Epithelial cell of esophagus (primary cell): Measurements from ENCODE around the gene CMTM8.

Experiments used
- DNase-seq: peaks from one replicate; pipeline ENCODE4 v3.0.0; 2010; ENCODE audit warnings: low read depth
- H3K4me3 ChIP-seq: 2 replicates; pipeline ENCODE4 v1.5.1; 2011; ENCODE audit warnings: mild to moderate bottlenecking, low read length, control low read depth
- TF ChIP-seq, protein P1 (sequence below): IDR thresholded peaks from 2 replicates; pipeline ENCODE4 v1.5.1; 2011; ENCODE audit warnings: low read depth, mild to moderate bottlenecking, low read length, control low read depth, inconsistent platforms; ENCODE audit not compliant: insufficient read depth; ENCODE audit errors: missing control alignments

Gene CMTM8

DNA sequence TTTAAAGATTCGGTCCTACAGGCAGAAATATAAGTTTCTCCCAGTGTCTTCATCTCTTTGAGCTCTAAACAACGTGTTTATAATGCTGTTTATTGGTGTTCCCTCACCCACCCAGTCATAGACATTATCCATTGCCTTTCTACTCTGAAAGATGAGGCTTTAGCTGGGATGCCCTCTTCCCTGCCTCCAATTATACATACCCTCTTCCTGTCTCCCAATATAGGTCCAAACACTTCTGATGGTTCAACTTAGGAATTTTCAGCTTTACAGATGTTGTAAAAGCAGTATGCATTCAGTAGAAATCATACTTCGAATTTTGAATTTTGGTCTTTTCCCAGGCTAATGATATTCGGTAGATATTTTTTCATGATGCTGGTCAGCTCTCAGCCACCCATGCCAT lies 2.6 kb downstream of the CMTM8 start:
- DNase-seq = no peak
- TF ChIP-seq, protein P1, sequence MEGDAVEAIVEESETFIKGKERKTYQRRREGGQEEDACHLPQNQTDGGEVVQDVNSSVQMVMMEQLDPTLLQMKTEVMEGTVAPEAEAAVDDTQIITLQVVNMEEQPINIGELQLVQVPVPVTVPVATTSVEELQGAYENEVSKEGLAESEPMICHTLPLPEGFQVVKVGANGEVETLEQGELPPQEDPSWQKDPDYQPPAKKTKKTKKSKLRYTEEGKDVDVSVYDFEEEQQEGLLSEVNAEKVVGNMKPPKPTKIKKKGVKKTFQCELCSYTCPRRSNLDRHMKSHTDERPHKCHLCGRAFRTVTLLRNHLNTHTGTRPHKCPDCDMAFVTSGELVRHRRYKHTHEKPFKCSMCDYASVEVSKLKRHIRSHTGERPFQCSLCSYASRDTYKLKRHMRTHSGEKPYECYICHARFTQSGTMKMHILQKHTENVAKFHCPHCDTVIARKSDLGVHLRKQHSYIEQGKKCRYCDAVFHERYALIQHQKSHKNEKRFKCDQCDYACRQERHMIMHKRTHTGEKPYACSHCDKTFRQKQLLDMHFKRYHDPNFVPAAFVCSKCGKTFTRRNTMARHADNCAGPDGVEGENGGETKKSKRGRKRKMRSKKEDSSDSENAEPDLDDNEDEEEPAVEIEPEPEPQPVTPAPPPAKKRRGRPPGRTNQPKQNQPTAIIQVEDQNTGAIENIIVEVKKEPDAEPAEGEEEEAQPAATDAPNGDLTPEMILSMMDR = no peak
- H3K4me3 ChIP-seq = no peak overlapping the region

DNA sequence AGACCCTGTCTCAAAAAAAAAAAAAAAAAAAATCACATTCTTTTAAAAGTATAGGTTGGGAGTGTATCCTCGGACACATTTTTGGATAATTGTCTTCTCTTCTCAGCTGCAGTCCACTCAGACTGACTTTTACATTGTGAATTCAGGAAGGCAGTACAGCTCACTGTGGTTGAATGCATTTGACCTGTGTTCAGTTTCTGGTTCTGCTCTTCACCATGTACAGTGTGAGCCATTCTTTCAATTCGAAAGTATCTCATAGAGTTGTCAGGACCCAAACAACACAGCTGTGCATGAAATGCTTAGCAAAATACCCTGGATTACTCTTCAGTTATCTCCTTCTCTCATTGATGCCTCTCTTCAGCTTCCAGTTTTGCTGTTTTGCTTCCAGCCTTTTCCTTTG lies 5.0 kb downstream of the CMTM8 start:
- DNase-seq = no peak
- TF ChIP-seq, protein P1 = no peak
- no peak overlapping the region for H3K4me3 ChIP-seq

DNA sequence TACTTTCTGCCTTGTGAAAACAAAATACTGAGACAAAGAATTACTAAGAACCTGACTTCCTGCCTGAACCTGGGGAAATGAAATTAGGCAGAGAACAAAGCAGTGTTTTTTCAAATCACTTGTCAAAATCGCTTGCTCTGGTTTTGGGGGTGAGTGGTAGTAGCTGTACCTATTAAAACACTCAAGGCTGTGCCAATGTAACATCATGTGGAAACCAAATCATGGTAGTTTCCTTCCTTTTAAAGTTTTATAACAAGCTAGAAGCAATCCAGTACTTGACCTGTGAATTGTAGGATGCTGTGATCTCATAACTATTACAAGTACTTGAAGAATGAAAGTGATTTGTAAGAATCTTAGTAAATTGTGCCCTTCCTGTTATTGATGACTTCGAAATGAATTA lies 6.7 kb downstream of the CMTM8 start:
- TF ChIP-seq, protein P1 = no peak
- no peak for DNase-seq

DNA sequence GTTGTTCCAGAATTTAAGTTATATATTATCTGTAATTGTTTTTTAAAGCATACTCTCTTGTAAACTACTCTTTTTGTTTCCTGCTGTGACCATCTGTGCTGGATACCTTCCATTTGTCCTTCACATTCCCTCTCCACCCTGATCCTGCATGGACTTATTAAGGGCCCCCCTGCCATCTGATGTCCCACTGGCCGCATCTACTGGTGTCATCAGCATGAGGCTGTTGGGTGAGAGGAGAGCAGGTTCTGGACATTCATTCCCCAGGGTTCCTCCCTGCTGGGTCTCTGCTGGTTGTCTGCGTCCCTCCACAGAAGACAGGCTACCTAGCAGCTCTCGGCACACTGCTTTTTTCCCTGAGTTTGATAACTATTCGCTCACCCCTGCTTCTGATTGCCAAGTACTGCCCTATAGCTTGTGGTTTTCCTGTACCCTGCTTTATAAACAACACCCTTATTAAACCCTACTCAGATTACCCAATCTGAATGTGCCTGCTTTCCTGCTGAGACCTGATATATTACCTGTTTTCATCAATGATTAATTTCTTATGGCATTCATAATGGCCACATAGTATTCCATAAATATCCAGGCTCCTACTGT lies 7.7 kb downstream of the CMTM8 start:
- DNase-seq = peak; percentile 62
- TF ChIP-seq, protein P1 = no peak
- no peak overlapping the region for H3K4me3 ChIP-seq

More for the DNA sequence above, 6.7 kb downstream of the CMTM8 start:
- H3K4me3 ChIP-seq = no peak overlapping the region

DNA sequence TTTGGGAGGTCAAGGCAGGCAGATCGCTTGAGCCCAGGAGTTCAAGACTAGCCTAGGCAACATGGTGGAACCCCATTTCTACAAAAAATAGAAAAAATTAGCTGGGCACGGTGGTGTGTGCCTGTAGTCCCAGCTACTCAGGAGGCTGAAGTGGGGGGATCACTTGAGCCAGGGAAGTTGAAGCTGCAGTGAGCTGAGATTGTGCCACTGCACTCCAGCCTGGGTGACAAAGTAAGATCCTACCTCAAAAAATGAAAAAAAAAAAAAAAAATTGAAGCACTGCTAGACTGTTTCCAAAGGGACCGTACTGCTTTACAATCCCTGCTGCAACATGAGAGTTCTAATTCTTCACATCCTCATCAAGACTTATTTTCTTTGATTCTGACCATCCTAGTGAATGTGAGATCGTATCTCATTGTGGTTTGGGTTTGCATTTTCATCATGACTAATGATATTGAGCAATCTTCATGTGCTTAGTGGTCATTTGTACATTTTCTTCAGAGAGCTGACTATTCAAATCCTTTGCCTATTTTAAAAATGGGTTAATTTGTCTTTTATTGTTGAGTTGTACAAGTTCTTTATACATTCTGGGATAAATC lies 10.8 kb downstream of the CMTM8 start:
- peak; percentile 83 for DNase-seq
- TF ChIP-seq, protein P1 = no peak
- no peak overlapping the region for H3K4me3 ChIP-seq

DNA sequence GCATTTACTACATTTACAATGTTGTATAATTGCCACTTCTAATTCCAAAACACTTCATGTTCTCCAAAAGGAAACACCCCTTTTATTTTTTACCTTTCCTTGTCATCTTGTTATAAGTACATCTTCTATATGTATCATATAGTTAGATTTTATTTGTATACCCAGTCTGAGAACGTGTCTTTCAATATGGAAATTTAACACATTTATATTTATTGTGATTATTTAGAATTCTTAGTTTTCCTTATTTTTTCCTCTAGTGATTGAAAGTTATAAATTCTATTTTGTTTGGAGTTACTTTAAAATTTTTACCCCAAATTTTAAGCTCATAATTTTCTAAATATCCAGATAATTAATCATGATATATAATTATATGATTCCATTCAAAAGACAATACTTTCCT lies 15.8 kb downstream of the CMTM8 start:
- DNase-seq = no peak
- TF ChIP-seq, protein P1 = no peak
- H3K4me3 ChIP-seq = no peak overlapping the region

DNA sequence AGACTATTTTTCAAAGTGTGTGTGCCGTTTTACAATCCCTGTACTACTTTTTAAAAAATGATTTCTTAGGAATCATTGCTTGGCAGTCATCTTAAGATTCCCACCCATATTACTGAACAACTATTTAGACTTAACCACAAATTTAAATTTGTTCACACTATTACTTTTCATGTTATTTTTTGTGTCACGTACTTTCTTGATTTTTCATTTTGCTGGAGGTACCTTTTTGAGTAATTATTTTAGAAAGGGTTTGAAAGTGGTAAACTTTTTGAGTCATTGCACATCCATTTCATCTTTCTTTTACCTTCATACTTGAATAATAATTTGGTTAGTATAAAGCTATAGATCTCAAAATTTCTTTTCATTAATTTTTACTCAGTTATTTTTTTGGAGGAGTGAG lies 16.9 kb downstream of the CMTM8 start:
- H3K4me3 ChIP-seq = no peak overlapping the region
- TF ChIP-seq, protein P1 = no peak
- no peak for DNase-seq
